Measurements from ENCODE around the gene OSTM1. TPM values are rescaled to one million over a fixed set of nuclear protein-coding genes. Genes with fewer than 3 reads are reported as not detected.

OSTM1 gene
- total and polyA plus RNA-seq, 9 of the 15 experiments (the other 6 are each of a cell fraction or from before 2014, with no cell fraction given): 5.6 to 29.5 (median 16.3) TPM

- TF ChIP-seq FOSL1 (tag; conservative IDR thresholded peaks at IDR 0.05): no peak
Measured at GRCh38 chr6:108082539-108082938, 8.0 kb upstream of the OSTM1 start (continued).

GRCh38 chr6:108080010-108080780 lies 5.7 kb upstream of the OSTM1 start:
- Histone ChIP-seq H3K4me2 (ENCODE audit: insufficient read depth, low read length) (no peak overlapping the region), H3K9ac (ENCODE audit: insufficient read depth in 1 of 2, low read depth in 2 of 2, low read length in 2 of 2) (no peak overlapping the region), H3K4me3 (no peak overlapping the region), H4K20me1 (replicated peaks; ENCODE audit: control insufficient read depth, insufficient read depth, low read length) (no peaks in the 10 kb centered on the region), H3K4me1 (replicated peaks in 1 of 2; ENCODE audit: control insufficient read depth in 2 of 2, insufficient read depth in 2 of 2, low read length in 2 of 2) (peaks cover 2 to 4% of the 10 kb centered on the region in 2 experiments; a peak in 4 of 5 replicates), H3K9me1 (ENCODE audit: control insufficient read depth, insufficient read depth, low read length) (no peaks in the 10 kb centered on the region), H3K36me3 (ENCODE audit: control insufficient read depth, insufficient read depth, low read length) (no peaks in the 10 kb centered on the region), H3K27ac (ENCODE audit: extremely low read depth, low read depth, low read length) (no peak overlapping the region), H3K79me2 (ENCODE audit: control insufficient read depth, insufficient read depth, low read length) (no peaks in the 10 kb centered on the region), H3K9me3 (replicated peaks; ENCODE audit: control insufficient read depth, insufficient read depth, low read depth, low read length) (no peaks in the 10 kb centered on the region), H3K27me3 (ENCODE audit: control insufficient read depth in 2 of 2, insufficient read depth in 2 of 2, low read length in 2 of 2) (peaks cover 0 to 5% of the 10 kb centered on the region in 2 experiments; a peak in 3 of 5 replicates), H2AFZ (ENCODE audit: low read depth, low read length) (no peak overlapping the region)
- BruUV-seq (replicated peaks): no TSS peak
- TF ChIP-seq ZFP36 (IDR thresholded peaks at IDR 0.05; ENCODE audit: low read depth, low read length, partially characterized antibody) (peak; percentile 65), CXXC5 (CRISPR knock-in tag; IDR thresholded peaks at IDR 0.05) (no peak), NFIC (IDR thresholded peaks at IDR 0.05) (peak; percentile 53; the same call in 1 of the 2 replicates)
- 11% methylated on average over 2 of the region's 2 CpGs for WGBS (ENCODE audit: insufficient coverage, low coverage, missing lambda C conversion rate)
- in situ Hi-C loops (cut with MboI): no loop called here
- ChIA-PET POLR2A (interaction anchor here (1.0 to 1.2 kb wide), 2 partner anchors 11 kb away, joined by 3 to 4 read pairs; no protein-coding TSS in a partner anchor), CTCF (ENCODE audit: low intra/inter-chr PET ratio) (no interaction called here)
- intact Hi-C loops (cut with micrococcal nuclease): no loop called here
- DNase-seq (ENCODE audit: extremely low read depth in 1 of 4, low spot score in 3 of 4): no peak
- no peak for ATAC-seq
- FAIRE-seq: no peak

Data from K562 (cell line).